HL-60/S4 treated with phorbol 12-myristate 13-acetate at 8.2 ng/mL for 4 days and 3 days (cell line): ENCODE data around the gene NAP1L5.

Experiments used
- in situ Hi-C: fragments of 300-500 bp; cut with MboI; formaldehyde crosslinking; loops from 2 replicates; pipeline ENCODE4 v1.15.0; 2022; ENCODE audit warnings: low sequenced_read_pairs

NAP1L5 gene, protein sequence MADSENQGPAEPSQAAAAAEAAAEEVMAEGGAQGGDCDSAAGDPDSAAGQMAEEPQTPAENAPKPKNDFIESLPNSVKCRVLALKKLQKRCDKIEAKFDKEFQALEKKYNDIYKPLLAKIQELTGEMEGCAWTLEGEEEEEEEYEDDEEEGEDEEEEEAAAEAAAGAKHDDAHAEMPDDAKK

GRCh38 chr4:88697588-88698329, at the start of gene NAP1L5:
NAP1L5 (minus strand) TSS chr4:88697829; CDS start chr4:88697754, 75 bp downstream.
- in situ Hi-C loops = no loop called here

DNA sequence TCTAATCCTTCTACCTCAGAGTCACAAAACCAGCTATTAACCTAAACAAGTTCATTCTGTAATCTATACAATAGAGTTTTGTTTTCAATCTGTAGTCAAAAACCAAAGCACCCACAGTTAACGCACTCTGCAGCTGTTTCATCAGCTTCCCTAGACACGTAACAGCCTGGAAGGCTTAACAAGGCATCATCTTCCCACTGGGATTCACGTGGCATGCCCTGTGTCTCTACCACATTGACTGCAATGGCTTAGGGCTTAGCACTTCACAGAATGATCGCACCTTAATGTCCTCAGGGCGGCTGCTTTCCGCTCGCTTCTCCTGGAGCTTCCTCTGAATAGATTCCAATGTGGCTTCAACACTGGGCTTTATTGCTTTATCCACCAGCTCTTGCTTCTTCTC, 49.7 kb upstream of the NAP1L5 start:
- in situ Hi-C loops = no loop called here

- in situ Hi-C loops = no loop called here
Measured at GRCh38 chr4:88746206-88746605, 48.6 kb upstream of the NAP1L5 start.

- in situ Hi-C loops = no loop called here
Measured at GRCh38 chr4:88745581-88746163, 48.0 kb upstream of the NAP1L5 start.

- in situ Hi-C loops = no loop called here
Measured at GRCh38 chr4:88745175-88745574, 47.5 kb upstream of the NAP1L5 start.

DNA sequence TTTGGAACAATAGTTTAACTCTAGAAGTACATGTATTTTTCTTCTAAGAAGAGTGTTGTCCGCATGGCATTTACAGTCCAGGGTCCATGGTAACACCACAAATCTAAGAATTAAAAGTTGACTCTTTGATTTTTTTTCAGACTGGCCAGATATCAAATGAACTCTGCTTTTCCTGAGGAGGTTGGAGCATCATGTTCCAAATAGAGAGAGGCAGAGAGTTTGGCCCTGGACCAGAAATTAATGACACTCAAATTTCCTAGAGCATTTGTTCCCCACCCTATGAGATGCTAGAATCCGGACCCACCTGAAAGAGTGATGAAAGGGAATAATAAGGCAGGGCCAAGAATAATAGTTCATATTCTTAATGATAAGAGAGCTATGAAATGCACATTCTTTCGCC, 47.0 kb upstream of the NAP1L5 start:
- in situ Hi-C loops = no loop called here

DNA sequence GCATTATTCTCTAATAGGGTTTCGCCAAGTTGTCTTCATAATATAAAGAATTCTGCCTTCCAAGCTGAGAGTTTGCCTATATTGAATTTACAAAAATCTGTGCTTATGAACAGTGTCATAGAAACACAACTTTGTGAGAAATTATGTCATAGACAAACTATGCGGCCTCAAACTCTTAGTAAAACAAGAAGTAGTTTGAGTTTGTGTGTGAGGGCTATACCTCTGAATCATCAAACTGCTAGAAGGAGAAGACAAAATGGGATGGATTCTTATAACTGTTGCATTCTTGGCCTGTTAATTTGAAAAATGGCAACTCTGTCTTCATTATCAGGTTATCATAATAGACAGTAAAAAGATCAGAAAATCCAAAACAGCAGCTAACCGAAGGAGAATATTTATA, 46.1 kb upstream of the NAP1L5 start:
- in situ Hi-C loops = no loop called here

- in situ Hi-C loops = no loop called here
Measured at GRCh38 chr4:88742561-88742960, 44.9 kb upstream of the NAP1L5 start.

DNA sequence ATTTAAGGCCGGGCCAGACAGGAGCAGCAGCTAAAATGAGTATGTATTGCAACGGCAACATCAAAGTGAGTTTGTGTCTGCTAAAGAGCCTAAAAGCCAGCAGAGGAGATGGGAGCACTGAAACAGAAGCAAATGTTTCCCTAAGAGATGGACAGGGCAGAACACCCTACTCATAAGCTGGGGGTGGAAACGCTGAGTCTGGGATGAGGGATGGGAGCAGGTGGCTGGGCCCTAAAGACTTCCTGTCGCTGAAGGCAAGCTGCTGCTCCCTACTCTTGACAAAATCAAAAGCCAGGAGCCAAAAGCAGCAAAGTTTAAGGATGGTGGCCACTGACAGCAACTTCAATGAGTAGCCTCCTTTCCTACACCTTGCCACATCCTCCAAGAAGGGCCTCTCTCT, 40.6 kb upstream of the NAP1L5 start:
- in situ Hi-C loops = no loop called here

GRCh38 chr4:88737307-88737941, 39.8 kb upstream of the NAP1L5 start:
- in situ Hi-C loops = no loop called here

DNA sequence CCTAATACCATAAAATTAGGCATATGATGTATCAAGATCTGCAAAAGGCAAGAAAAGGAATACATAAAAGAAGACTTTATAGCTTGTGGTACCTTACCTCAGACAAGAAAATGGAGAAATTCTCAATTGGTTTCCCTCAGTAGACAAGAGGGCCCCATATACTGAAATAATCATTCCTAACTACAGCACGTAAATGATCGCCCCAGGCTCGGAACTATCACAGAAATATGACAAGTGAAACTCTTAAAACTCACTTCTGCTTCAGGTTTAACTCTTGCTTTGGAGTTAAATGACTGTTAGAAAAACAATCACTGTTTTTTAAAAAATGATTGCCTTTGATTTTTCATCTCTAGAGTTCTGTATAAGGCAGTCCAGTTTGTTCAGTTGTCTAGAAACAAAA, 38.6 kb upstream of the NAP1L5 start:
- in situ Hi-C loops = no loop called here

GRCh38 chr4:88735564-88735963, 37.9 kb upstream of the NAP1L5 start:
- in situ Hi-C loops = no loop called here

DNA sequence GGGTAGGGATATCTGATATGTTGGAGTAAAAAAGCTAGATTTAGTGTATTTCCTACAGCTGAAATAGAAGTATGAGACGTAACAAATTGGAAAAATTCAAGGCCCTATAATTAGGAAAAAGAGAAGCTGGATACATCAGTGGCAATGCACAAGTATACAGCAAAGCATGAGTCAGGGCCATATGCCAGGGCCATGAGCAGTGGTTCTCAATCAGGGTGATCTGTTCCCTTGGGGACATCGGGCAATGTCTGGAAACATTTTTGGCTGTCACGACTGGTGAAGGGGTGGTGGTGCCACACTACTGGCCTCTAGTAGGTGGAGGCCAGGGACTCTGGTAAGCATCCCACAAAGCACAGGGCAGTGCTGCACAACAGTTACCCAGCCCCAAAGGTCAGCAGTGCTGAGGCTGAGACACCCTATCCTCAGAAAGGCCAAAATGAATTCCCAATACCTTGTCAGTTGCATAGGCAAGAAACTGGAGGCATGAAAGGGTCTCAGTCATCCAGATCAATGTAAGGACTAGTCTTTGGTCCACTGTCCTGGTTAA, 36.8 kb upstream of the NAP1L5 start:
- in situ Hi-C loops = no loop called here

GRCh38 chr4:88732714-88733368, 35.2 kb upstream of the NAP1L5 start:
- in situ Hi-C loops = no loop called here

DNA sequence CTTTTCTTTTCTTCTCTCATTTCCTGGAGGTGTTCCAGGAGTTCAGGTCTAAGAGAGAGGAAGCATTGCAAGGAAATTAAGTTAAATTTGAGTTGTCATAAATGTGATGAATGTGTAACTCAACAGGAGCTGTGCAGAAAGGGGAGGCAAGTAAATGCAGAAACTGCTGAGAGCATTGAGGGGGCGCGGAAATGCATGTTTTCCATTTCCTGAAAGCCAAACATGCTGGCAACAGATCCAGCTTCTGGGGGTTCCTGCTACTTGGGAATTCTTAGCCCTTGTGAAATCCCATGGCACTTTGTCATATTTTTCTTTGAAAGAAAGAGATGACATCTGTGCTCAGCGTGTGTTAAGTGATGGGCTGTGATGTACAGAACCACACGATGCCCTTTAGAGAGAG, 33.8 kb upstream of the NAP1L5 start:
- in situ Hi-C loops = no loop called here

- in situ Hi-C loops = no loop called here
Measured at GRCh38 chr4:88730811-88731210, 33.2 kb upstream of the NAP1L5 start.

GRCh38 chr4:88729146-88729760, 31.6 kb upstream of the NAP1L5 start:
- in situ Hi-C loops = no loop called here

DNA sequence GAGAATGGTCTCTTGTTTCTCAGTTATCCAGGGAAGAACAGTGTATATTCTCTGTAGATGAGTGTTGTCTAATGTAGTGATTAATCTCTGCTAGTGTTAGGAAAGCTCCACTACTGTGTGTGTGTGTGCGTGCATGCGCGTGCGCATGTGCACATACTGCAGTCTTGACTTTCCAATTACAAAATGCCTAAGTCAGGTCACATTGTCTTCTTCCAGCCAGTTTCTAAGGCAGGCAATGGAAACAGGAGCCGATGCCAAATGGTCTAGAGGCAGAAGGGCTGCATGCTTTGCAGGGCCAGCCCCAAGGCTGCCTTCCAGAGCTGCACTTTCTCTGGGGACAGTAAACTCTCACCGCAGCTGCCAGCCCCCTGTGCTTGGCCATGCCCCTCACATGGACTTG, 30.5 kb upstream of the NAP1L5 start:
- in situ Hi-C loops = no loop called here

GRCh38 chr4:88725986-88726385, 28.4 kb upstream of the NAP1L5 start:
- in situ Hi-C loops = no loop called here

- in situ Hi-C loops = no loop called here
Measured at GRCh38 chr4:88725143-88725542, 27.5 kb upstream of the NAP1L5 start.

DNA sequence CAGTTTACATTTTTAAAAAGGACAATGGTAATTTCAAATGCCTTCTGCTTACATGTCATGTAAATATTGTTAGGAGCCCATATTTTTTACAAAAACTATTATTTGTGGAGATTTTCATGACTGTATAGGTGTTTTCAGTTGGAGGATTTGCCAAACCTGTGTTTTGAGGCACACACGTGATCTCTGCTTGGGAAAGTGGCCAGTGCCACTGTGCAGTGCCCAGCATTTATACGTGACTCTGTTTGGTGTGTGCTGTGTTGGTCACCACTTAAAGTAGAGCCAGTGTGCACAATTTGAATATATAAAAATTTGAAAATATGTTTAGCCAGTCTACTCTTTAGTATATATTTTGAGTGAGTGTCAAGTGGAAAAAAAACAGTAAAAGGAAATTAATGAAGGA, 26.8 kb upstream of the NAP1L5 start:
- in situ Hi-C loops = no loop called here
